Esophagus squamous epithelium (tissue), 4 donors: ENCODE measurements around the gene APOL1.

Experiments
- CTCF ChIP-seq, 6 experiments: fragments of 450-650 bp in 4 of 6; fragments of 200-600 bp in 2 of 6; sonication (generic) in 2 of 6; IDR thresholded peaks; one replicate each; pipeline ENCODE4 v1.5.1; 2016 to 2019; ENCODE audit warnings: antibody characterized with exemption in 6 of 6, mild to moderate bottlenecking in 4 of 6, moderate library complexity in 4 of 6
- POLR2A ChIP-seq, 4 donors: fragments of 450-650 bp; IDR thresholded peaks; one replicate each; pipeline ENCODE4 v1.6.1; 2017; ENCODE audit warnings: antibody characterized with exemption in 4 of 4, mild to moderate bottlenecking in 4 of 4, moderate library complexity in 3 of 4

- TF ChIP-seq CTCF (IDR thresholded peaks at IDR 0.05), result no peak
- TF ChIP-seq POLR2A (IDR thresholded peaks at IDR 0.05), result no peak
Measured at GRCh38 chr22:36281781-36282327, 28.9 kb downstream of the APOL1 start.
